A673 (cell line): ENCODE measurements around the gene METAP2. TPM values are rescaled to one million over a fixed set of nuclear protein-coding genes. Genes with fewer than 3 reads are reported as not detected.

Source experiments
- BruUV-seq: library from RNA; stranded (reverse); fragments of 400-500 nt; replicated peaks from 2 replicates; lab custom pipeline; 2021; lab: Mats Ljungman, UMichigan
- CTCF ChIA-PET: fragments of 300-600 bp; sonication (Branson Sonifier 250); formaldehyde crosslinking; loops from one replicate; lab custom pipeline; 2022; ENCODE audit warnings: antibody characterized with exemption; lab: Charles Lee
- POLR2A ChIA-PET: fragments of 300-600 bp; sonication (Branson Sonifier 250); formaldehyde crosslinking; loops from one replicate; lab custom pipeline; 2022; ENCODE audit warnings: antibody characterized with exemption; ENCODE audit not compliant: low non-redundant PET; lab: Charles Lee
- DNase-seq: peaks from one replicate; pipeline ENCODE4 v3.0.0-alpha.2; 2015; ENCODE audit warnings: low spot score
- H3K27ac ChIP-seq: fragments of 200-600 bp; sonication (generic); 2 replicates; pipeline ENCODE4 v1.5.1; 2016; ENCODE audit warnings: mixed run types, low read depth, mild to moderate bottlenecking, mixed read lengths, antibody characterized with exemption, low read length; ENCODE audit not compliant: poor library complexity, severe bottlenecking
- H3K27me3 ChIP-seq: fragments of 200-600 bp; sonication (generic); replicated peaks from 2 replicates; pipeline ENCODE4 v1.6.1; 2017; ENCODE audit warnings: mixed run types, low read depth, mild to moderate bottlenecking, mixed read lengths, antibody characterized with exemption, low read length; ENCODE audit not compliant: insufficient read depth, poor library complexity
- H3K36me3 ChIP-seq: fragments of 200-600 bp; sonication (generic); 2 replicates; pipeline ENCODE4 v1.6.1; 2016; ENCODE audit warnings: mixed run types, mild to moderate bottlenecking, mixed read lengths, antibody characterized with exemption, low read length; ENCODE audit not compliant: insufficient read depth, poor library complexity, severe bottlenecking
- H3K4me1 ChIP-seq: fragments of 200-600 bp; sonication (generic); 2 replicates; pipeline ENCODE4 v1.6.1; 2017; ENCODE audit warnings: mixed run types, mild to moderate bottlenecking, mixed read lengths, antibody characterized with exemption, low read length; ENCODE audit not compliant: insufficient read depth, poor library complexity, severe bottlenecking
- H3K4me3 ChIP-seq: fragments of 200-600 bp; sonication (generic); 2 replicates; pipeline ENCODE4 v1.5.1; 2016; ENCODE audit warnings: low read depth, mixed run types, mild to moderate bottlenecking, mixed read lengths, low read length; ENCODE audit not compliant: poor library complexity, severe bottlenecking
- H3K9me3 ChIP-seq: fragments of 200-600 bp; sonication (generic); 2 replicates; pipeline ENCODE4 v1.6.1; 2016; ENCODE audit warnings: mixed run types, low read depth, mild to moderate bottlenecking, mixed read lengths, antibody characterized with exemption, low read length; ENCODE audit not compliant: poor library complexity, severe bottlenecking
- EZH2 ChIP-seq: fragments of 200-600 bp; sonication (generic); IDR thresholded peaks from 2 replicates; pipeline ENCODE4 v1.6.1; 2017; ENCODE audit warnings: borderline replicate concordance, low read depth, mild to moderate bottlenecking, mixed read lengths, antibody characterized with exemption, low read length; ENCODE audit not compliant: poor library complexity, severe bottlenecking
- intact Hi-C: fragments of 100-400 bp; cut with micrococcal nuclease; formaldehyde crosslinking; loops from one replicate; pipeline ENCODE4 v1.10.0; 2022; ENCODE audit not compliant: unreplicated experiment
- total RNA-seq: library from RNA; stranded (reverse); gene quantifications from 2 replicates; pipeline ENCODE4 v1.2.3, GENCODE V29; 2021
- TF ChIP-seq, protein P1 (sequence below): fragments of 300-800, 200-600 bp; sonication (generic); conservative IDR thresholded peaks from 2 replicates; pipeline ENCODE4 v1.5.1; 2017; ENCODE audit warnings: low read depth, mild to moderate bottlenecking, antibody characterized with exemption, low read length, moderate library complexity, mixed read lengths

METAP2 gene
- total RNA-seq, 1 experiment from 2014 or later: 135 TPM

DNA sequence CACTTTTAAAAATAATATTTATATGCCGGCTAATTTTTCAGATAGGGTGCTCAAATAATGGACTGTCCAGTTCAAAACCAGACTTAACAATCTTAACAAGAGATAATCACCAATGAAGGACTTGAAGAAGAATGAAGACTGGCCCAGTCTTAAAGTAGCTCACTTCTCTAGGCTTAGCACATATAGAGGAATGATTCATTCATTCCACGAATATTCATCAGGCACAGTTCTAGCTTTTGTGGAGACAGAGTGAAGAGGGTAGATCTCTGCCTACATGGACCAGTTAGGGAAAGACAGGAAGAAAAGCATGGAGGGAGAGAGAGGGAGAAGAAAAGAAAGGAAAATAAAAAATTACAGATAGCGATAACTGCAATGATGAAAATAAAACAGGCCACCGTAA lies 42.8 kb upstream of the METAP2 start:
- DNase-seq: no peak
- no peak for TF ChIP-seq EZH2
- TF ChIP-seq, protein P1, sequence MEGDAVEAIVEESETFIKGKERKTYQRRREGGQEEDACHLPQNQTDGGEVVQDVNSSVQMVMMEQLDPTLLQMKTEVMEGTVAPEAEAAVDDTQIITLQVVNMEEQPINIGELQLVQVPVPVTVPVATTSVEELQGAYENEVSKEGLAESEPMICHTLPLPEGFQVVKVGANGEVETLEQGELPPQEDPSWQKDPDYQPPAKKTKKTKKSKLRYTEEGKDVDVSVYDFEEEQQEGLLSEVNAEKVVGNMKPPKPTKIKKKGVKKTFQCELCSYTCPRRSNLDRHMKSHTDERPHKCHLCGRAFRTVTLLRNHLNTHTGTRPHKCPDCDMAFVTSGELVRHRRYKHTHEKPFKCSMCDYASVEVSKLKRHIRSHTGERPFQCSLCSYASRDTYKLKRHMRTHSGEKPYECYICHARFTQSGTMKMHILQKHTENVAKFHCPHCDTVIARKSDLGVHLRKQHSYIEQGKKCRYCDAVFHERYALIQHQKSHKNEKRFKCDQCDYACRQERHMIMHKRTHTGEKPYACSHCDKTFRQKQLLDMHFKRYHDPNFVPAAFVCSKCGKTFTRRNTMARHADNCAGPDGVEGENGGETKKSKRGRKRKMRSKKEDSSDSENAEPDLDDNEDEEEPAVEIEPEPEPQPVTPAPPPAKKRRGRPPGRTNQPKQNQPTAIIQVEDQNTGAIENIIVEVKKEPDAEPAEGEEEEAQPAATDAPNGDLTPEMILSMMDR: no peak
- Histone ChIP-seq H3K27ac (no peak overlapping the region), H3K9me3 (no peaks in the 10 kb centered on the region), H3K4me1 (no peaks in the 10 kb centered on the region), H3K36me3 (no peaks in the 10 kb centered on the region), H3K27me3 (no peaks in the 10 kb centered on the region), H3K4me3 (no peak overlapping the region)
- no TSS peak for BruUV-seq
- ChIA-PET CTCF (no interaction called here), POLR2A (no interaction called here)
- intact Hi-C loops: no loop called here

- POLR2A ChIA-PET: no interaction called here
- H3K27me3 ChIP-seq: no peaks in the 10 kb centered on the region
- no peak overlapping the region for H3K27ac ChIP-seq
- DNase-seq: no peak
- no peak overlapping the region for H3K4me3 ChIP-seq
- TF ChIP-seq, protein P1: no peak
- TF ChIP-seq EZH2: no peak
- no TSS peak for BruUV-seq
- H3K36me3 ChIP-seq: no peaks in the 10 kb centered on the region
- no peaks in the 10 kb centered on the region for H3K9me3 ChIP-seq
- no peaks in the 10 kb centered on the region for H3K4me1 ChIP-seq
- intact Hi-C loops: no loop called here
- CTCF ChIA-PET: no interaction called here
These were observed 38.6 kb upstream of the METAP2 start for GRCh38 chr12:95435355-95435754.

DNA sequence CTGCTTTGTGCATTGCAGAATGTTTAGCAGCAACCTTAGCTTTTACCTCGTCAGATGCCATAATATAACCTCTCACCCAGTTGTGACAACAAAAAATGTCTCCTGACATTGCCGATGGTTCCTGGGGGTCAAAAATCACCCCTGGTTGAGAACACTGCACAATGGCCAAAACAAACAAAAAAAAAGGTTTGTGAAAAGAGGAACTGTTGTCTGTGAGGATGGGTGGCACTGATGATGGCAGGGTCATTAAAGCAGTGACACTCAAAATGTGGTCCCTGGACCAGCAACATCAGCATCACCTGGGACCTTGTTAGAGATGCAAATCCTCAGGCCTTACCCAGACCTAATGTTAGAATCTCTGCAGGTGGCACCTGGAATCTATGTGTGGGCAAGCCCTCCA lies 36.4 kb upstream of the METAP2 start:
- Histone ChIP-seq H3K27ac (no peak overlapping the region), H3K36me3 (no peaks in the 10 kb centered on the region), H3K4me1 (no peaks in the 10 kb centered on the region), H3K27me3 (no peaks in the 10 kb centered on the region), H3K4me3 (no peak overlapping the region), H3K9me3 (no peaks in the 10 kb centered on the region)
- no peak for TF ChIP-seq EZH2
- TF ChIP-seq, protein P1: no peak
- POLR2A ChIA-PET: no interaction called here
- CTCF ChIA-PET: no interaction called here
- intact Hi-C loops: no loop called here
- no TSS peak for BruUV-seq
- DNase-seq: no peak
